Inferior parietal cortex (tissue), 1 donor: ENCODE measurements around the gene TMEM100.

Source experiments
- DNase-seq: peaks from one replicate; pipeline ENCODE4 v3.0.0-alpha.2; 2016; ENCODE audit errors: extremely low spot score

TMEM100 gene

GRCh38 chr17:55717898-55718735, 4.5 kb downstream of the TMEM100 start:
- peak; percentile 89 for DNase-seq

DNA sequence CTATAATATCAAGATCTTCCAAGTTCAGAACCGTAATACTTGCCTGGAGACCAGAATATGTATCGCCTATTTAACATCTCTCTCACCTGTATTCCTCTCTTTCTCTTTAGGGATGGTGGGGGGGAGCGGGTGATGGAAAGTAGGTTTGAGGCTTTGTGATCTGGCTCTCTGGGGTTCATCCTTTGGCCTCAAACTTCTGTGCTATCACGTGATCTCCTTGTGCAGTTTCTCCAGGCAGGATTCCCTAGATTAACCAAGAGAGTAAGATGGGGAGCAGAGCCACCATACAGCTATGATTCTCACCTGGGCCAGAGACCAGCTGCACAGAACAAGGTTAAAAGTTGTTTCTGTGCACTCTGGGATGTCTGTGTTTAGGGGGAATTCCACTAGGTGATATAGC, 5.2 kb downstream of the TMEM100 start:
- no peak for DNase-seq

DNA sequence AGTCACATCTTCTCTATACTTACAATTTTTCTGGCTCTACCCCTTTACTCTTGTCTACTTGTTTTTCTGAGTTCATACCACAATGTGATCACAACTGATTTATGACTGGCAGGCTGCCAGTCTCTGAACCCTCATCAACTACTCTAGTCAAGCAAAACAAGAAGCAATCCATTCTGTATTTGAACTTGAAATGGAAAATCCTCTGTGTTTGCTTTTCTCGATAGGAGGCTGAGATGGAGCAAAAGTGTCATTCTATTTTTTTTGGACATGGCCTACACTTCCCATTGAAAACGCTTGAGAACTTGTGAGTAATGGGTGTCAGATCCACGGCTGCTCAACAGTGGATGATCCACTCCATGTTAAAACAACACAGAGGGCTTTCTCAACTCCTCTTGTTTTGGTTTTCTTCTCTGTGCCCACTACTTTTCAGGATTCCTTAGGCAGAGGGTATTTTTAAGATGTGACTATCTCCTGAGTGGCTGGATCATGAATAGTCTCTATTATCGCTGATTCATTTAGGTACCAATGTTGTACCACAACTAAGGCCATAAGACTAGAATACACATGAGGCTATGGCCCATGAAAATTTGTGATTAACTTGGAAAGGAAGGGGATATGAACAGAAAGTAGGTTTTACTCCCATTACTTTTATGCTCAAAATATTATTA, 11.7 kb downstream of the TMEM100 start:
- no peak for DNase-seq

DNA sequence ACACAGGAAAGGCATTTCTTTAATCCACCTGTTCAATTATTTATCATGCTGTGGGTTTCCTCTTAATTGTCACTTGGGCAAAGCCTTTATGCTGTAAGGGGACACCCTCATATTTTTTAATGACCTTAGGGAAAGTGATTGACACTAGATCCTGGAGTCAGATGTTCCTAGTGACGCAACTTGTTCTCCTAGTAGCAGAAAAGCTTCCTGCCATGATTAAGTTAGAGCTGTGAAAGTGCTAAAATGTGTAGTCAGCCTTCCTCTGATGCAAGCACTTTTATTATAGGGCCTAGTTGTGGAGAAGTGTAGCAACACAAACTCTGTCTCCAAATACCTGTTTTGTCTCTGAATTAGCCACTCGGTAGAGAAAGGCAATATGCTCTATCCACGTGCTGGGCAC, 12.3 kb downstream of the TMEM100 start:
- DNase-seq: no peak

DNA sequence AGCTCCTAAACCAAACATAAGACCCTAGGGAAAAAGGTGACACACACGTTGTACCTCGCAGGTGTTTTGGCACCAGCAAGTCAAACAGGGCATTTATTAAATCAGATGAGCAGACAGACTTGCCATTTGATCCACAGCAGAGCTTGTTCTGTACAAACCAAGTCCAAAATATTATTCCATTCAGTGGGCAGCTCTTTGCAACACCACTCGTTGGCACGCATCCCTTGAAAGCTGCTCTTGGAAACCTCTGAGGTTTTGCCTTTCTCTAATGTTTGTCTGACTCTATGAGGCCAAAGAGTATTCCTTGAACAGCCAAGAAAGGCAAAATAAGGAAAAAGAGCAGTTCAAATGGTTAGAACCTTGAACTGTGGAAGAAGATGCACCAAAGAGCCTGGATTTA, 12.7 kb downstream of the TMEM100 start:
- DNase-seq: no peak

- no peak for DNase-seq
Measured at GRCh38 chr17:55709440-55709839, 13.2 kb downstream of the TMEM100 start.

DNA sequence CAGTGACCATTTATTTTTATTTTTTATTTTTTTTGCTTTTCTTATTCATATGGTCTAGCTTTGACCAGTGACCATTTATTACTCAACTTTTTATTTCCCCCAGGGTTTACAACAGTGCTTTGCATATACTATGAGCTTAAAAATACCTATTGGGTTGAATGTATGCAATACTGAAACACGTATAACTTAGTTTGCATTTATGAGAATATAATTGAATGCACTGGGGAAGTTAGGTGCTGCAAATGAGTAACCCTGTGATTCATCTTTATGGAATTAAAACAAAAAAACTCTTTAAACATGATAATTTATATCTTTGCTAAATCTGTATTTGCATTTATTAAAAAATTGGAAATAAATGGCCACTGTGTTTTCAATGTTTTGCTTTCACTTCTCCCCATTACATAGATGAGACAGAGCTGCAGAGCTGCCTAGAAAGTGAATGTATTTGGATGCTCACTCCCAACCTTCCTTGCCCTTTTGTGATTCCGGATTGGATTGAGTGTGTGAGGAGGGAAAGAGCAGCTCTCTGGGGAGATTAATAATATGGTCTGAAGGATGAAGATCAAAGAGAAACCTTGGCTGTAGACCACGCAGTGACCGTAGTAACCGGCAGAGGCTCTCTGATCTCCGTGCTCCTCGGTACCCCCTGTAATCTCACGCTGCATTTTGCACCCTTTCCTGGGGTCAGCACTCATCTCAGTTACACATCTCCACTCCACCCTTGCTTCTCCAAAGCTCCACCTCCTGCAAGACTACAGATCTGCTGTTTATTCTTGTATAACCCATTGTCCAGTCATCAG, 14.3 kb downstream of the TMEM100 start:
- no peak for DNase-seq

DNA sequence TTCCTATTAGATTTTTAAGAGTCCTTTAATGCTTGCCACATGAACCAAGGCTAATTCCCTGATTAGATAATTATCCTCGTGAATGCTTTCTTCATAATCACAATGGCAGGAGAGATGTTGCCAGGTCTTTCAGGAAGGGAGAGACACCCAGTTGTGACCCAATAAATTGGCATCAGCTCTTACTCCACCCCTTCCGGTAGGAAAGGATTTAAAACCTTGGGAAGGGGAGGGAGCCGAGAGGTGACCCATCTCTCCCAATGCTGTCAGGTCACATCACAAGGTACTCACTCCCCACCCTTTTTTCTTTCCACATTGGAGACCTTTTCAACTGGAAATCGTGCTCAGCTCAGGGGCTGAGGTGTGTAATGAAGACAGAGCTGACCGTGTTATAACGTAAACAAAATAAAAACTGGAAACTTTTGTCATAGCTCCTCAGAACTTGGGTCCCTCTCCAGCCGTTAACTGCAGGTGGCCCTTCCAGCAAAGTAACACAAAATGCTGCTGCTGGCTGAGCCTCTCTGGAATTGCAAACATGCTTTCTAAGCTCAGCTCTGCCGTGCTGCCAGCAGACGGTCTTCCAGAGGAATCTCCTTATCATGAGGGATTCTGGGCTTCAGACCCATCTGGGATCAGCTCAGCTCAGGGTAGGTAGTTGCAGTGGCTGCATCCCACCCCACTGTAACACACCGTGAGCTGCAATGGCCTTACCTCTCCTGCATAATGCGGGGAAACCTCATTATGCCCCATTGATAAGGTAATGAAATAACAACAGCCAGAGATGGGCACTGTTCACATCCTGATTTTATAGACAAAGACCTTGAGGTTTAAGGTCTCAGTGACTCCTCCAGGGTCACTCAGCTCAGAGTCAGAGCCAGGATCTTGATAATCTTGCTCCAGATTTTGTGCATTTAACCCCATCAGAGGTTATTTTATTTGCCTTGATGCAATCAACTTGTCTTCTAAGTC, 15.6 kb downstream of the TMEM100 start:
- DNase-seq: no peak

GRCh38 chr17:55705847-55706246, 16.8 kb downstream of the TMEM100 start:
- DNase-seq: no peak

DNA sequence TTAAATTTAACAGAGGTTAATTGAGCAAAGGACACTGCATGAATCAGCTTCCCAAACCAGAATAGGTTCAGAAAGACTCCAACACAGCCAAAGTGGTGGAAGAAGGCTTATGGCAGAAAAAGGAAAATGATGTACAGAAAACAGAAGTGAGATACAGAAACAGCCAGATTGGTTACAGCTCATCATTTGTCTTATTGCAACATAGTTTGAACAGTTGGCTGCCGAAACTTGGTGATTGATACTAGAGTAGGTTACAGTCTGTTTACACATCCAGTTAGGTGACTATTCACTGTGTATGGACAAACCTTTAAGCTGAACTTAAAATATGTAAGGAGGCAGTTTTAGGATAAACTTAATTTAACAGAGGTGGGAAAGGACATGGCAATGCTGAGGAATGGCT, 18.3 kb downstream of the TMEM100 start:
- DNase-seq: no peak

DNA sequence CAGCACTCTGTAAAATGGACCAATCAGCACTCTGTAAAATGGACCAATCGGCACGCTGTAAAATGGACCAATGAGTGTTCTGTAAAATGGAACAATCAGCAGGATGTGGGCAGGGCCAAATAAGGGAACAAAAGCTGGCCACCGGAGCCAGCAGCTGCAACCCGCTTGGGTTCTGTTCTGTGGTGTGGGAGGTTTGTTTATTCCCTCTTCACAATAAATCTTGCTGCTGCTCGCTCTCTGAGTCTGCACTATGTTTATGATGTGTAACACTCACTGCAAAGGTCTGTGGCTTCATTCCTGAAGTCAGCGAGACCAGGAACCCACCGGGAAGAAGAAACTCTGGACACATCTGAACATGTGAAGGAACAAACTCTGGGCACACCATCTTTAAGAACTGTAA, 20.5 kb downstream of the TMEM100 start:
- DNase-seq: no peak

GRCh38 chr17:55699181-55699860, 23.3 kb downstream of the TMEM100 start:
- no peak for DNase-seq

DNA sequence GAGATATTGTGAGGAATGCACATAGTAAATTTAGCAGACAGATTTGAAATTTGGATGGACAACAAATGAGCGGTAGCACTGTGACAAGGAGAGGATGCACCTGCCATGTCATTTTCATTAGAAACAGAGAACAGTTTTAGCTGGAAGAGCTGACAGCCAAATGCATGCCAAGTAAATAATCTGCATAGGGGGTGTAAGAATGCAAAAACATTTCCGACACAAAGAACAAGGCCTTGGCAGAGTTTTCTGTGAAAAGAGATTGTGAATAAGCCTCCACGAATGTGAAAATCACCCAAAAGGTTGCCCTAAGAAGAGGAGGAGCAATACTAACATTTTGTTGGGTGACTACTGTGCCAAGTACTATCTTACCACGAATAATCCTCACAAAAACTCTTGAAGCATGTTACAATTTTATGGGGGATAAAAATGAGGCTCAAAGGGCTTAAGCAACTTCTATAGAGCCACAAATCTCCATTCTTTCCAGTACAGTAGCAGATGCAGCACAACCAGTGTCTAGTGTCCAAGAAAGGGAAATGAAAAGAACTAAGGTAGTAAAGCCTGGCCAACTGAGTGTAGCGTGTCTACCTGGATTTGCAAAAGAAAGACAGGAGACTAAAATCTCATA, 28.3 kb downstream of the TMEM100 start:
- DNase-seq: no peak

DNA sequence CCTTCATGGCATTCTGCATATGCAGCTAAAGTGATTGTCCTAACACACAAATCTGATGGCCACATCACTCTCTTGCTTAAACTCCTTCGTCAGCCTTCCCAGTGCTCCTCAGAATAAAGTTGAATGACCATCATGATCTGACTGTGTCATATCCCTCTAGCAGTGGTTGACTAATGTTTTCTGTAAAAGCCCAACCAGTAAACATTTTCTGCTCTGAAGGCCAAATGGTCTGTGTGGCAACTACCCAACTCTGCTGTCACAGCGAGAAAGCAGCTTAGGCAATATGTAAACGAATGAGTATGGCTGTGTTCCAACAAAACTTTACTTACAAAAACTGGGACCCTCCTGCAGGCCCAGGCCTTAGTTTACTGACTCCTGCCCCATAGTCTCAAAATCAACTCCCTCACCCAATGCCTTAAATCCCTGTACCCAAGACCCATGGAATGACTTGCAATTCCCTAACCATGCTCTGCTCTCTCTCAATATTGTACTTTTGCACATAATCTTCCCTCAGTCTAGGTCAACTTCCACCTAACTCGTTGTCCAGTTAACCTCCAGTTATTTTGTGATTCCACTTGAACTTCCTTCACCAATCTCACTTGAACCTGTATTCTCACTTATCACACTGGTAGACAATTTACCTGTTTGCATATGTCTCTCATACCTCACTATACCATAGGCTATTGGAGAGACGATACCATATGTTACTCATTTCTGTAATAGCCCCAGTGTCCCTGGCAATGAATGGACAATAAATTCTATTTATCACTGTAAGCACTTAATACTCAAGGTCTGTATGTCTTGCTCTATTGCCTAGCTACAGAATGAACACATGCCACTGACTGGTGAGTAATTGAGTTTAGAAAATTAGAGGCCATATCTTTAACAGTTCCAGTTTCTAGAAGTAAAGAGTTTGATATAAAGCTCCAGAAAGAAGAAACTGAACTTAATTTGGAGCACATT, 29.1 kb downstream of the TMEM100 start:
- no peak for DNase-seq

GRCh38 chr17:55692276-55692675, 30.4 kb downstream of the TMEM100 start:
- no peak for DNase-seq

GRCh38 chr17:55691666-55692065, 31.0 kb downstream of the TMEM100 start:
- DNase-seq: no peak

DNA sequence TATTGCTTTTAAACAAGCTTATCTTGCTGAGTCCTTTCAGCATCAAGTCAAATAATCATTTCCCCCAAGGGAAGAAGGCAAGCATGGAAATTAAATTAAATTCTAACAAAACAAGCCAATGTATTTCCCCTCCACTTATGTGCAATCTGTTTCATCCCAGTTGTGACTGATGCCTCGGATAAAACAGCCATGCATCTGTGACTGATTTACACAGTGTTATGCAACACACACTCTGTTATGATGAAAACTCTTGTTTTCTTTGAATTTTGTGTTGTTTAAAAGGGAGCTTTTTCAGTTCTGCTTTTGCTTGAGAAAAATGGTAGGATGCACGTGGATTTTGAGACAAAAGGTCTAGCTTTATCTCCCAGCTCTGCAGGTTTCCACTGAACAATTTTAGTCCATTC, 32.6 kb downstream of the TMEM100 start:
- DNase-seq: no peak

GRCh38 chr17:55689672-55690071, 33.0 kb downstream of the TMEM100 start:
- DNase-seq: no peak

DNA sequence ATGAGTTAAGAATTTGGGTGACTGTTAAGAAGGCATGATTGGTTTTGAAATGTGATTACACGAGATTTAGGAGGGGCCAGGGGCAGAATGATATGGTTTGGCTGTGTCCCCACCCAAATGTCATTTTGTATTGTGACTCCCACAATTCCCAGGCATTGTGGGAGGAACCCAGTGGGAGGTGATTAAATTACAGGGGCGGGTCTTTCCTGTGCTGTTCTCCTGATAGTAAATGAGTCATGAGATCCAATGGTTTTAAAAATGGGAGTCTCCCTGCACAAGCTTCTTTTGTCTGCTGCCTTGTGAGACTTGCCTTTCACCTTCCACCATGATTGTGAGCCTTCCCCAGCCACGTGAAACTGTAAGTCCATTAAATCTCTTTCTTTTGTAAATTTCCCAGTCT, 34.6 kb downstream of the TMEM100 start:
- no peak for DNase-seq
